Measurements from ENCODE around the gene AGK. TPM values are rescaled to one million over a fixed set of nuclear protein-coding genes. Genes with fewer than 3 reads are reported as not detected.
"Not testable (repeated sequence)": the region's sequence is repeated elsewhere in the genome, so short reads cannot be mapped to it uniquely, and the experiment has no call there.

AGK gene
- total RNA-seq, 1 donor, result 25.5 TPM

DNA sequence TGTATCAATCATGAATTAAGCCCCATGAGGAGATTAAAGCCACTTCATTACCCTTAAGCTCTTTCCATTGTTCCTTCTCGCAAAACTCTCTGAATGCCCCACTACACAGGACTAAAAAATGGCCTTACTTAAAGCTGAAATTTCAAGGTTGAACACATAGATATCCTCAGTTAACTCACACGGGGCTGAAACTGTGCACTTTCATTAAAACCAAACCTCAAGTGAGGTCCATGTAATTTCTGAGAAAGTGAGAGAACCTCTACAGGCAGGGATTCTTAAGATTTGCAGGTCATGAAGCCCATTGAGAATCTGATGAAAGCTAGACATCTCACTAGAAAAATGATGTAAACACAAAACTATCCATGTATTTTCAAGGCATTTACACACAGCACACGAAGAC is 134.9 kb downstream of the AGK start:
- Histone ChIP-seq H3K4me3 (ENCODE audit: low read length) (no peak overlapping the region), H3K27me3 (ENCODE audit: insufficient read depth, low read length) (no peaks in the 10 kb centered on the region), H3K4me1 (ENCODE audit: insufficient read depth, low read length) (no peaks in the 10 kb centered on the region), H3K9me3 (ENCODE audit: low read depth, low read length) (no peaks in the 10 kb centered on the region)

DNA sequence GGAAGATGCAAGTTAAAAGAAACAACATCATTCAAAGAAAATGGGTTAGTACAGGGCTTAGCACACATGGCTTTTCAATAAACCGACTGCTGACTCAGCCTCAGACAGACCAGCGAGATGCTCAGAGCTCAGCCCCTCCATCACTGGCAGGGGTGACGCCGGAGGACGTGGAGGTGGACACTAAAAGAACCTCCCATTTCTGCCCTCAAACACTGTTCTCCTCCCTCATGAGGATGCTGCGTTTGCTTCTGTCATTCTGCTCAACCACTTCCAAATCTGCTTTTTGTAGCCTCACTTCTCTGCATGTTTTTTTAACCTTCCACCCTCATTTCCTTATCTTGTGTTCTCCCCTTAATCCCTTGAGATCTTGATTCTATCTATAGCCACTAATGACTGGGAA is 135.5 kb downstream of the AGK start:
- Histone ChIP-seq H3K27me3 (ENCODE audit: insufficient read depth, low read length) (no peaks in the 10 kb centered on the region), H3K9me3 (ENCODE audit: low read depth, low read length) (no peaks in the 10 kb centered on the region), H3K4me1 (ENCODE audit: insufficient read depth, low read length) (no peaks in the 10 kb centered on the region), H3K4me3 (ENCODE audit: low read length) (no peak overlapping the region)

DNA sequence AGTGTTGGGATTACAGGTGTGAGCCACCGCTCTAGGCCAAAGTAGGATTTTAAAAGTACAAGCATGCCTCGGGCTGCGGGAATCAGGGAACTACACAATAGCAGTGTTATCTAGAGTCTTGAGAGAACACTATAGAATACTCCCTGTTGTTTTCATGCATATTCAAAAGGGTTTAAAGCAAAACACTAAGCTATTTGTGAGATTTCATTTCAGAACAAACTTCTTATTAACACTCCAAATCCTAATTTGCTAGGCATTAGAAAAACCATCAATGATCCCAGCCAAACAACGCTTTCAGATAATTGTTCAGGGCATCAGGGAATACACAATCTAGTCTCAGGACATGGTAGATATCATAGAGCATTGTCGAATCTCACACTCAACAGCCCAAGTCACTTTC is 136.8 kb downstream of the AGK start:
- Histone ChIP-seq H3K9me3 (ENCODE audit: low read depth, low read length) (no peaks in the 10 kb centered on the region), H3K27me3 (ENCODE audit: insufficient read depth, low read length) (no peaks in the 10 kb centered on the region), H3K4me3 (ENCODE audit: low read length) (no peak overlapping the region), H3K4me1 (ENCODE audit: insufficient read depth, low read length) (no peaks in the 10 kb centered on the region)

DNA sequence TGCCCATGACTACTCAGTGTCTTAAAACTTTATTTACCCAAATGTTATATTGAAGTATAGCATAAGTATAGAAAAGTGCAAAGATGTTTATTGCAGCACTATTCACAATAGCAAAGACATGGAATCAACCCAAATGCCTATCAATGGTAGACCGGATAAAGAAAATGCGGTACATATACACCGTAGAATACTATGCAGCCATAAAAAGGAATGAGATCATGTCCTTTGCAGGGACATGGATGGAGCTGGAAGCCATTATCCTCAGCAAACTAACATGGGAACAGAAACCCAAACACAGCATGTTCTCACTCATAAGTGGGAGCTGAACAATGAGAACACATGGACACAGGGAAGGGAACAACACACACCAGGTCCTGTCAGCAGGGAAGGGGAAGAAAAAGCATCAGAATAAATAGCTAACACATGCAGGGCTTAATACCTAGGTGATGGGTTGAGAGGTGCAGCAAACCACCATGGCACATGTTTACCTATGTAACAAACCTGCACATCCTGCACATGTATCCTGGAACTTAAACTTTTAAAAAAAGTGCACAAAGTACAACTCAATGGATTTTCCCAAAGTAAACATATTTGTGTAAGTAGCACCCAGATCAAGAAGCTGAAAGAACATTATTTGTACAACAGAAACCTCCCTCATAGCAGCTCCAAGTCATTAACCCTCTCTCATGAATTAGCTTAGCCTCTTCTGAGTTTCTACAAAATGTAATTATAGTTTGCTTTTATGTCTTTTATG is 138.0 kb downstream of the AGK start:
- not testable (repeated sequence) for H3K27me3 ChIP-seq (ENCODE audit: insufficient read depth, low read length); H3K4me3 ChIP-seq (ENCODE audit: low read length); H3K4me1 ChIP-seq (ENCODE audit: insufficient read depth, low read length); H3K9me3 ChIP-seq (ENCODE audit: low read depth, low read length)

DNA sequence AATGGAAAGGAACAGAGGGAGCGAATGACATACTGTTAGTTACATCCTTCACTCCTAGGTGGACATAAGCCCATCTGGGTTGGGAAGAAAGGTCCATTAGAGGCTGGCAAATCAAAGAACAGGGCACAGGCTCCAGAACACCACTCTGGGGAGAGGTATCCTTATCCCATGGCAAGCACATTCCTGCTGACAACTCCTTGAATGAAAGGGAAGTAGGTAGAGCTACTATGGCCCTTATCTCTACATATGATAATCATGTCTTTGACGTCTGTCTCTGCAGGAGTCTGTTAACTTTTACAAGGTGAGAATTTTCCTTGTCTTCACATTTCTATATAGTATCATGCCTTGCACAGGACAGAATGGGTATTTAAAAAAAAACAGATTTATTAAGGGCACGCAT is 140.3 kb downstream of the AGK start:
- Histone ChIP-seq H3K9me3 (ENCODE audit: low read depth, low read length) (no peaks in the 10 kb centered on the region), H3K4me3 (ENCODE audit: low read length) (no peak overlapping the region), H3K27me3 (ENCODE audit: insufficient read depth, low read length) (no peaks in the 10 kb centered on the region), H3K4me1 (ENCODE audit: insufficient read depth, low read length) (peaks cover 12% of the 10 kb centered on the region)

DNA sequence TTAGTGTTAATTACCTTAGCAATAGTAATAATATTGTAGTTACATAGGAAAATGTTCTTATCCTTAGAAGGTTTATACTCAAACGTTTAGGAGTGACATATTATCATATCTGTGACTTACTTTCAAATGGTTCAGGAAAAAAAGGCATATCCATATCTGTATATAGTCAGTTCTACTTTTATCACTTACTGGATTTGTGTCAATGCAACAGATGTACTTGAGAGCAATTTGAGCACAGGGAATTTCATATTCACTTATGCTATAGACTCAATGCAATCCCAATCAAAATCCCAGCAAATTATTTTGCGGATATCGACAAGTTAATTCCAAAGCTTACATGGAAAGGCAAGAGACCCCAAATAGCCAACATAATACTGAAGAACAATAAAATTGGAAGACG is 140.8 kb downstream of the AGK start:
- Histone ChIP-seq H3K4me3 (ENCODE audit: low read length) (no peak overlapping the region), H3K4me1 (ENCODE audit: insufficient read depth, low read length) (peaks cover 12% of the 10 kb centered on the region), H3K9me3 (ENCODE audit: low read depth, low read length) (no peaks in the 10 kb centered on the region), H3K27me3 (ENCODE audit: insufficient read depth, low read length) (no peaks in the 10 kb centered on the region)

DNA sequence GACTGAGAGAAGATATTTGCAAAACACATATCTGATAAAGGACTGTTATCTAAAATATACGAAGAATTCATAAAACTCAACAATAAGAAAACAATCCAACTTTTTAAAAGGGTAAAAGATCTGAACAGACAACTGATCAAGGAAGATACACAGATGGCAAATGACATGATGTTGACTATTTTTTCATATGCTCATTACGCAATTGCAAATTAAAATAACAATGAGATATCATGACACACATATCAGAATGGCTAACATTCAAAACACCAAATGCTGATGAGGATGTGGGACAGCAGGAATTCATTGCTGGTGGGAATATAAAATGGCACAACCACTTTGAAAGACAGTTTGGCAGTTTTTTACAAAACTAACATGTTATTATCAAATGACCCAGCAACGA is 141.9 kb downstream of the AGK start:
- Histone ChIP-seq H3K4me1 (ENCODE audit: insufficient read depth, low read length) (peaks cover 14% of the 10 kb centered on the region), H3K27me3 (ENCODE audit: insufficient read depth, low read length) (no peaks in the 10 kb centered on the region), H3K4me3 (ENCODE audit: low read length) (no peak overlapping the region), H3K9me3 (ENCODE audit: low read depth, low read length) (no peaks in the 10 kb centered on the region)

DNA sequence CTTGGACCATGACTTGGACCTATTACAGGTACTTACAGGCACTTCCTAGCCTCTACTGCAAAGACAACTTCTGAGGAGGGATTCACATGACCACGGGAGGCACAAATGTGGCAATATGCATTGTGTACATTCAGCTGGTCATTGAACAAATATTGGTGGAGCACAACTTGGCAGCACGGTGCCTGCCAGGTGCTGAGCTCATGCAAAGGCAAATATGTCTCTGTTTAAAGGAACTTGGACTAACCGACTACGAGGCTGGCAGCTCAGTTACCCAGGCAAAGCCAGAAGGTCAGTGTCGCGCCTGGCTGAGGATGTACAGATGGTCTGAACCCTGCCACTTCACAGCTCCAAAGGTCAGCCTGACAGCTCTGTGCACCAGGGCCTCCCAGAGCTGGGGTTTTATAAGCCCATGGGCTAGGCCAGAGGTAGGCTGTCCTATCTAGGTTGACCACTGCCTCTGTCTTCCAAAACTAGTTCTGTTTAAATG is 144.6 kb downstream of the AGK start:
- peaks cover 32% of the 10 kb centered on the region for H3K4me1 ChIP-seq (ENCODE audit: insufficient read depth, low read length)
- H3K4me3 ChIP-seq (ENCODE audit: low read length), result no peak overlapping the region
- H3K9me3 ChIP-seq (ENCODE audit: low read depth, low read length), result no peaks in the 10 kb centered on the region
- H3K27me3 ChIP-seq (ENCODE audit: insufficient read depth, low read length), result no peaks in the 10 kb centered on the region

DNA sequence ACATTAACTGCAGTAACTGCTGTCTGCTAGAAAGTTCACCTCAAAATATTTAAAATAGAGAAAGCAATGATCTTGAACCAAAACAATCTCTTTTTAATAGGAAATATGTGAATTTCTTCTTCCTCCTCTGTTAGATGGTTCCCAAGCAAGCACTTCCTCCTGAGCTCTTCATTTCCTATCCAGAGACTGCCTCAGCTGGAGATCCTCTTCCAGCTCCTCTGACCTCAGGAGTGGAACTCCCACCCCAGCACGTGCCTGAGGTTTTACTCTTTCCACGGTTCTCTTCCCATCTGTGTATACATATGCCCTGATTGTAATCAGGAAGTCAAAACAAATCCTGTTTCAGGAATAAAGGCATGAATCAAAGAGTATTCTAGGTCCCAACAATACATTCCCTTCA is 145.1 kb downstream of the AGK start:
- H3K9me3 ChIP-seq (ENCODE audit: low read depth, low read length), result no peaks in the 10 kb centered on the region
- peaks cover 35% of the 10 kb centered on the region for H3K4me1 ChIP-seq (ENCODE audit: insufficient read depth, low read length)
- H3K4me3 ChIP-seq (ENCODE audit: low read length), result no peak overlapping the region

DNA sequence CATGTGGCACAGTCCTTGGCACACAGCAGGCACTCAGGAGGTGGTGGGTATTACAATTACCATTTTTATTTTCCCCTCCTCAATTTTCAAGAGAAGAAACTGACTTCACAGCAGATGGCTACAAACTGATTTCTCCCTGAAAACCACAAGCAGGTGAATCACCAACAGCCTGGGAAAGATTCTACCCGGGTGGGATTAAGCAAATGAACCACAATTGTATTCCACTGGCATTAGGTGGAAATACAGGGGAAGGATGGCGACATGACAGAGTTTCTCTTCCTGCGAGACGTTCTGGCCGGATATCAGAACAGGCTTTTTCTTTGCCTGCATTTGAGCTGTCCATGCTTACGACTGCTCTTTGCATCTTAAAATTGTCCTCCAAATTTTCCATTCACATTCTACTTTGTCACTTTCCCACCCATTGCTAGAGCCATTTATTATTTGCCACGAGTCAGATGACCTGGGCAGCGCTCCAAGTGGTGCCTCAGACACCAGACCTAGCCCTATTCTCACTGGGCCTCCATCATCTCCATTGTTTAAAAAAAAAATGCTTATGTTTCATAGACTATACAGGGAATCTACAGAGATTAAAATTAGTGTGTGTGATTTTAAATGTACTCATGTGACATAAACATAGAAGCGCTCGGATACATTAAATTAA is 146.1 kb downstream of the AGK start:
- H3K27me3 ChIP-seq (ENCODE audit: insufficient read depth, low read length), result peaks cover under 1% of the 10 kb centered on the region
- H3K9me3 ChIP-seq (ENCODE audit: low read depth, low read length), result no peaks in the 10 kb centered on the region
- H3K4me1 ChIP-seq (ENCODE audit: insufficient read depth, low read length), result peaks cover 37% of the 10 kb centered on the region
- no peak overlapping the region for H3K4me3 ChIP-seq (ENCODE audit: low read length)

More for the DNA sequence above, 145.1 kb downstream of the AGK start:
- no peaks in the 10 kb centered on the region for H3K27me3 ChIP-seq (ENCODE audit: insufficient read depth, low read length)

DNA sequence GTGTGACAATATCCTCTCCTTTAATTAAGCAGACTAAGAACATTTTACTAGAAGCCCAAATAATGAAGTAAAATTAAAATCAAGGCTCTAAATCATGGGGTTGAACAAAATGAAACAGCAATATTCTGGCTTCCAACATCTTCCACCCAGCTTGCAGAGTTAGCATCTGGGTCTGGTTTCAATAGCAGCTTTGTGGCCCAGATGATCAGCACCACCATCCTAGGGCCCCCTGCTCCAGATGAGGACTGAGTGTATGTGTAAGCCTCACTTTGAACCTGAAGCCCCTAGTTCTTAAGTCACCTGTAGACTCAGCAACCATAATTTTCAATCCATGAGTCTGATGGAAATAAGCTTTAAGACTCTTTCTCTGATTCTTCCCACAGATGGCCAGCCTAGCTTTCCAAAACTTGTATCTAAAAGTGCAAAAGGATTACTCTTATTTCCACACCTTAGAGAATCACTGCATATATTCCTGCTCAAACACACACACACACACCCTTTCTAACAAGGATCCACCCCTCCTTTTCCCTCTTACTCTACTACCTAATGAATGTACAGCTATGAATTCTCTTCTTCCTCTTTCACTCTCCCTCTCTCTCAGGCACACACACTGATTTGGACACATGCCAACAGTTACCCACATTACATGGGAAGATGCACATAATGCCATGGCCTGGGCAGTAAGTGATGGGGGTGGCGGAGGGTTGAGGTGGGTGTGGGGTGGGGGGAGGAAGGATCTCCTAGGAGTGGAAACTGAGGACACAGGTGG is 147.2 kb downstream of the AGK start:
- Histone ChIP-seq H3K9me3 (ENCODE audit: low read depth, low read length) (no peaks in the 10 kb centered on the region), H3K4me3 (ENCODE audit: low read length) (no peak overlapping the region), H3K27me3 (ENCODE audit: insufficient read depth, low read length) (peaks cover 12% of the 10 kb centered on the region), H3K4me1 (ENCODE audit: insufficient read depth, low read length) (peaks cover 44% of the 10 kb centered on the region)

DNA sequence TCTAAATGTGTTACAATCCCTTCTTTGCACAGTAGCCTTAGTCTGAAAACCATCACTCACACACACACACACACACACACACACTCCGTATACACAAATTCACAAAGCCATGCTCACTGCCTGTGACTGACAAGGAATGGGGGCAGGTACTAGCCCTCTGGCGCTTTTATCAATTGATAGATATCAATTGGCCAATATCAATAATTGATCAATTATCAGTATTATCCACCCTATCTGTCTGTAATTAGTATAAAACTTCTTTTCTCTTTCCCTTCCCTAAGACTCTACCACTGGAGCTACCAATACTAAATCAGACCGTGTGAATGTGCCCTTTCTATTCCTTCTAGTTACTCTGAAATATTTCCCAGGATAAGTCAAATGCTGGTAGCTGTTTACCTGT is 148.7 kb downstream of the AGK start:
- Histone ChIP-seq H3K27me3 (ENCODE audit: insufficient read depth, low read length) (peaks cover 12% of the 10 kb centered on the region), H3K4me1 (ENCODE audit: insufficient read depth, low read length) (peaks cover 44% of the 10 kb centered on the region), H3K9me3 (ENCODE audit: low read depth, low read length) (no peaks in the 10 kb centered on the region), H3K4me3 (ENCODE audit: low read length) (no peak overlapping the region)

DNA sequence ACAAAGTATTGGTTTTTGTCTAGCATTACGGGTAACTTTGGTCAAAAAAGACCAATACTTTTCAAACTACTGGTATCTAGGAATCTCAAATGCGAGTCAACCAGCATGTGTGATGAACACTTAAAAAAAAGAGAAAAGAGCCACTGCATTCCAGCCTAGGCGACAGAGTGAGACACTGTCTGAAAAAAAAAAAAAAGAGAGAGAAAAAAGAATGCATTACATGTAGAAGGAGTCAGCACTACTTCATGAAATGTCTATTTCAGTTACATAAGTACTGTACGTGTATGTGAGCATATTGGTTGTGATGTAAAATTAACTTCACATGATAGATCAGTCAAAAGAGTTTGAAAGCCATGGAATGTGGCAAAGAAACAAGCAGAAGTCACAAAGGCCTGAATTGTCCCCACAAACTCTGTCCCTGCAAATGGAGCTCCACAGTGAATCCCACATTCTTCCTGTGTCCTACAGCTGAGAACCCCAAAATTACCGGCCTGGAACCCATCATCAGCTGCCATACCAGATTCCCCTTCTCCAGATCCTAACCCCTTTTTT is 149.2 kb downstream of the AGK start:
- H3K4me1 ChIP-seq (ENCODE audit: insufficient read depth, low read length), result peaks cover 43% of the 10 kb centered on the region
- peaks cover 12% of the 10 kb centered on the region for H3K27me3 ChIP-seq (ENCODE audit: insufficient read depth, low read length)
- no peaks in the 10 kb centered on the region for H3K9me3 ChIP-seq (ENCODE audit: low read depth, low read length)
- peak overlapping the region; percentile 48 for H3K4me3 ChIP-seq (ENCODE audit: low read length)

DNA sequence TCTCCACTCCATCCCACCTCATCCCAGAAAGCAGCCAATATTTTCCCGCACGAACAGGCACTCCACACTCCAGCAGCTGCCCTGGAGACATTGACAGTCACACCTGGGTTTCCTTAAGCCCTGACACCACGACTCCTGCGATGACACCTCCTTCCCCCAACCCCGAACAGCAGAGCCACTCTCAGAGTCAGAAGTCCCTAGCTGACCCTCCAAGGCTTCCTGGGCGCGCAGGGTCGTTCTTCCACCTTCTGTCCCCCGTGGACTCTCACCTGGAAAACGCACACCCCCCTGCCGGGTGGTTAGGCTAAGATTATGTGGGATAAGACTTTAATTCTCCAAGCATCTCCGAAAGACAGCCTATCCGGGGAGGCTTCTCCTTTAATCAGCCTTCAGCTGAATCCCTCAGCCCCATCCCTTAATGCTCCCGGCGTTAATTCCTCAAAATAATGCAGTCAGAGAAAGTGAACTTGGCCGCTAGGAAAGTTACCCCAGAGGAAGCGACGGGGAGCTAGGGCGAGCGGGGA is 149.7 kb downstream of the AGK start:
- Histone ChIP-seq H3K4me3 (ENCODE audit: low read length) (peak overlapping the region; percentile 48), H3K9me3 (ENCODE audit: low read depth, low read length) (no peaks in the 10 kb centered on the region), H3K4me1 (ENCODE audit: insufficient read depth, low read length) (peaks cover 38% of the 10 kb centered on the region), H3K27me3 (ENCODE audit: insufficient read depth, low read length) (peaks cover 12% of the 10 kb centered on the region)

Measured in mononuclear cell (primary cell).